DND-41 (cell line): ENCODE results near the gene COL15A1.

Experiments used
- CTCF ChIP-seq: IDR thresholded peaks from 2 replicates; pipeline ENCODE4 v1.5.1; 2012; ENCODE audit warnings: borderline replicate concordance, low read length, moderate library complexity, mild to moderate bottlenecking; ENCODE audit not compliant: poor library complexity, severe bottlenecking; ENCODE audit errors: extremely low read depth
- EZH2 ChIP-seq: IDR thresholded peaks from 3 replicates; pipeline ENCODE4 v1.6.1; 2012; ENCODE audit warnings: borderline replicate concordance, low read depth, mild to moderate bottlenecking, moderate library complexity, low read length, inconsistent platforms; ENCODE audit not compliant: severe bottlenecking

- TF ChIP-seq CTCF (no peak), EZH2 (no peak)
These were observed 41.2 kb upstream of the COL15A1 start for GRCh38 chr9:98902516-98902915.
